Caco-2 (cell line): ENCODE measurements around the gene COL15A1. TPM values are rescaled to one million over a fixed set of nuclear protein-coding genes. Genes with fewer than 3 reads are reported as not detected.

ENCODE experiments used
- BruUV-seq: library from RNA; stranded (reverse); fragments of 400-500 nt; replicated peaks from 2 replicates; lab custom pipeline; 2021; lab: Mats Ljungman, UMichigan
- CTCF ChIA-PET: fragments of 300-600 bp; sonication (Branson Sonifier 250); formaldehyde crosslinking; loops from one replicate; lab custom pipeline; 2022; ENCODE audit warnings: antibody characterized with exemption; lab: Charles Lee
- POLR2A ChIA-PET: fragments of 300-600 bp; sonication (Branson Sonifier 250); formaldehyde crosslinking; loops from one replicate; lab custom pipeline; 2022; ENCODE audit warnings: antibody characterized with exemption; lab: Charles Lee
- DNase-seq, 2 experiments: peaks; one replicate each; pipeline versions ENCODE4 v3.0.0 to v3.0.0-alpha.2; 2020 to 2022
- H3K27me3 ChIP-seq: replicated peaks from 2 replicates; pipeline ENCODE4 v1.6.0; 2011; ENCODE audit warnings: low read length; ENCODE audit not compliant: control insufficient read depth, insufficient read depth
- H3K36me3 ChIP-seq: 2 replicates; pipeline ENCODE4 v1.5.1; 2011; ENCODE audit warnings: low read length; ENCODE audit not compliant: control insufficient read depth, insufficient read depth
- H3K4me1 ChIP-seq: fragments of 250-450 bp; sonication (Bioruptor Pico); 2 replicates; pipeline ENCODE4 v1.5.1; 2020; ENCODE audit warnings: mild to moderate bottlenecking
- H3K4me3 ChIP-seq: 2 replicates; pipeline ENCODE4 v1.5.1; 2011; ENCODE audit warnings: low read depth, mild to moderate bottlenecking, control low read depth, low read length
- H3K9me3 ChIP-seq: fragments of 250-450 bp; sonication (Bioruptor Pico); 2 replicates; pipeline ENCODE4 v1.5.1; 2020; ENCODE audit warnings: mild to moderate bottlenecking, moderate library complexity
- H3K27ac Mint-ChIP-seq: one replicate; pipeline ENCODE4 v1.8.0; 2022; ENCODE audit warnings: mixed read lengths; ENCODE audit not compliant: unreplicated experiment
- H3K27me3 Mint-ChIP-seq: one replicate; pipeline ENCODE4 v1.8.0; 2022; ENCODE audit warnings: mixed read lengths; ENCODE audit not compliant: insufficient read depth, unreplicated experiment
- H3K36me3 Mint-ChIP-seq: one replicate; pipeline ENCODE4 v1.8.0; 2022; ENCODE audit warnings: mild to moderate bottlenecking, mixed read lengths; ENCODE audit not compliant: insufficient read depth, unreplicated experiment
- H3K4me1 Mint-ChIP-seq: one replicate; pipeline ENCODE4 v1.8.0; 2022; ENCODE audit warnings: low read depth, mixed read lengths; ENCODE audit not compliant: unreplicated experiment
- H3K4me3 Mint-ChIP-seq: one replicate; pipeline ENCODE4 v1.8.0; 2022; ENCODE audit warnings: mild to moderate bottlenecking, moderate library complexity, mixed read lengths; ENCODE audit not compliant: unreplicated experiment
- H3K9me3 Mint-ChIP-seq: one replicate; pipeline ENCODE4 v1.8.0; 2022; ENCODE audit warnings: mixed read lengths; ENCODE audit not compliant: unreplicated experiment
- CTCF ChIP-seq, 2 experiments: fragments of 200-600 bp in 1 of 2; IDR thresholded peaks; 1 replicate in 1 of 2; 2 replicates in 1 of 2; pipeline versions ENCODE4 v1.5.1 to v1.8.0; 2011 to 2022; ENCODE audit warnings: antibody characterized with exemption in 1 of 2, control low read depth in 1 of 2, inconsistent platforms in 1 of 2, low read depth in 1 of 2, low read length in 1 of 2, mild to moderate bottlenecking in 1 of 2, moderate library complexity in 1 of 2; ENCODE audit not compliant: insufficient read depth in 1 of 2, severe bottlenecking in 1 of 2, unreplicated experiment in 1 of 2
- intact Hi-C: fragments of 100-400 bp; cut with micrococcal nuclease; formaldehyde crosslinking; loops from one replicate; pipeline ENCODE4 v1.10.0; 2022; ENCODE audit not compliant: unreplicated experiment
- total RNA-seq: library from RNA; stranded (reverse); gene quantifications from 2 replicates; pipeline ENCODE4 v1.2.3, GENCODE V29; 2022

Gene COL15A1
- total RNA-seq, 1 experiment from 2014 or later: not detected

- CTCF ChIA-PET: no interaction called here
- DNase-seq: no peak
- POLR2A ChIA-PET: no interaction called here
- no peak overlapping the region for H3K4me3 Mint-ChIP-seq
- no TSS peak for BruUV-seq
- Histone ChIP-seq H3K9me3 (no peaks in the 10 kb centered on the region), H3K36me3 (no peaks in the 10 kb centered on the region), H3K27me3 (no peaks in the 10 kb centered on the region), H3K4me3 (no peak overlapping the region), H3K4me1 (no peaks in the 10 kb centered on the region)
- H3K36me3 Mint-ChIP-seq: no peaks in the 10 kb centered on the region
- H3K9me3 Mint-ChIP-seq: no peaks in the 10 kb centered on the region
- no peaks in the 10 kb centered on the region for H3K4me1 Mint-ChIP-seq
- intact Hi-C loops: no loop called here
- peaks cover 10% of the 10 kb centered on the region for H3K27me3 Mint-ChIP-seq
- TF ChIP-seq CTCF (IDR thresholded peaks at IDR 0.05; ENCODE audit: insufficient read depth in 1 of 2, low read depth in 1 of 2, low read length in 1 of 2, severe bottlenecking in 1 of 2, unreplicated experiment in 1 of 2): no peak
- no peak overlapping the region for H3K27ac Mint-ChIP-seq
These were observed 3.4 kb upstream of the COL15A1 start for GRCh38 chr9:98940276-98940675.

GRCh38 chr9:98941946-98942523 is 1.7 kb upstream of the COL15A1 start:
- no peaks in the 10 kb centered on the region for H3K36me3 Mint-ChIP-seq
- ChIA-PET CTCF (no interaction called here), POLR2A (no interaction called here)
- no peaks in the 10 kb centered on the region for H3K9me3 Mint-ChIP-seq
- no peak overlapping the region for H3K4me3 ChIP-seq
- TF ChIP-seq CTCF (IDR thresholded peaks at IDR 0.05; ENCODE audit: insufficient read depth in 1 of 2, low read depth in 1 of 2, low read length in 1 of 2, severe bottlenecking in 1 of 2, unreplicated experiment in 1 of 2): no peak
- no TSS peak for BruUV-seq
- no peaks in the 10 kb centered on the region for H3K4me1 Mint-ChIP-seq
- no peaks in the 10 kb centered on the region for H3K4me1 ChIP-seq
- H3K27ac Mint-ChIP-seq: no peak overlapping the region
- H3K27me3 Mint-ChIP-seq: peaks cover 10% of the 10 kb centered on the region
- no peaks in the 10 kb centered on the region for H3K27me3 ChIP-seq
- H3K36me3 ChIP-seq: no peaks in the 10 kb centered on the region
- no peak for DNase-seq
- intact Hi-C loops: no loop called here
- H3K9me3 ChIP-seq: no peaks in the 10 kb centered on the region
- H3K4me3 Mint-ChIP-seq: no peak overlapping the region

- intact Hi-C loops: no loop called here
- CTCF ChIA-PET: no interaction called here
- Histone ChIP-seq H3K9me3 (no peaks in the 10 kb centered on the region), H3K27me3 (no peaks in the 10 kb centered on the region; the same call in 1 of the 2 replicates), H3K4me3 (no peak overlapping the region), H3K36me3 (no peaks in the 10 kb centered on the region), H3K4me1 (no peaks in the 10 kb centered on the region)
- no peak overlapping the region for H3K27ac Mint-ChIP-seq
- H3K27me3 Mint-ChIP-seq: peaks cover 9% of the 10 kb centered on the region
- H3K4me3 Mint-ChIP-seq: no peak overlapping the region
- DNase-seq: no peak
- POLR2A ChIA-PET: no interaction called here
- H3K9me3 Mint-ChIP-seq: no peaks in the 10 kb centered on the region
- H3K36me3 Mint-ChIP-seq: no peaks in the 10 kb centered on the region
- TF ChIP-seq CTCF (IDR thresholded peaks at IDR 0.05; ENCODE audit: insufficient read depth in 1 of 2, low read depth in 1 of 2, low read length in 1 of 2, severe bottlenecking in 1 of 2, unreplicated experiment in 1 of 2): no peak
- BruUV-seq: no TSS peak
- H3K4me1 Mint-ChIP-seq: no peaks in the 10 kb centered on the region
These were observed 613 bp upstream of the COL15A1 start for GRCh38 chr9:98942906-98943681.
